WTC11 (cell line): ENCODE results near the gene MLYCD.

Experiments used
- CBFB ChIP-seq: sonication (generic); formaldehyde crosslinking; IDR thresholded peaks from 2 replicates; pipeline ENCODE4 v1.8.1; 2022; ENCODE audit warnings: mild to moderate bottlenecking, low read depth, missing genetic modification reagents
- ESRRA ChIP-seq: sonication (generic); formaldehyde crosslinking; IDR thresholded peaks from 2 replicates; pipeline ENCODE4 v1.8.1; 2022; ENCODE audit warnings: mild to moderate bottlenecking, missing genetic modification reagents, borderline replicate concordance
- MAX ChIP-seq: sonication (generic); formaldehyde crosslinking; IDR thresholded peaks from 2 replicates; pipeline ENCODE4 v1.8.0; 2022; ENCODE audit warnings: mild to moderate bottlenecking, missing genetic modification reagents
- NFE2L1 ChIP-seq: sonication (generic); formaldehyde crosslinking; IDR thresholded peaks from 2 replicates; pipeline ENCODE4 v1.8.1; 2023; ENCODE audit warnings: missing genetic modification reagents
- RELA ChIP-seq: sonication (generic); formaldehyde crosslinking; IDR thresholded peaks from 2 replicates; pipeline ENCODE4 v1.8.1; 2022; ENCODE audit warnings: missing genetic modification reagents, mild to moderate bottlenecking, borderline replicate concordance
- SP1 ChIP-seq: sonication (generic); formaldehyde crosslinking; conservative IDR thresholded peaks from 2 replicates; pipeline ENCODE4 v1.8.1; 2022; ENCODE audit warnings: missing genetic modification reagents
- TP53 ChIP-seq: sonication (generic); formaldehyde crosslinking; IDR thresholded peaks from 2 replicates; pipeline ENCODE4 v1.8.1; 2023; ENCODE audit warnings: mild to moderate bottlenecking, missing genetic modification reagents
- USF2 ChIP-seq: sonication (generic); formaldehyde crosslinking; IDR thresholded peaks from 2 replicates; pipeline ENCODE4 v1.8.1; 2023; ENCODE audit warnings: mild to moderate bottlenecking, missing genetic modification reagents, moderate library complexity
- ZBTB43 ChIP-seq: sonication (generic); formaldehyde crosslinking; IDR thresholded peaks from 2 replicates; pipeline ENCODE4 v1.8.1; 2023; ENCODE audit warnings: mild to moderate bottlenecking, missing genetic modification reagents
- TF ChIP-seq, protein P1 (sequence below): fragments of 200-600 bp; IDR thresholded peaks from 2 replicates; pipeline ENCODE4 v1.8.0; 2022; ENCODE audit warnings: antibody characterized with exemption
- TF ChIP-seq, protein P2 (sequence below): sonication (generic); formaldehyde crosslinking; IDR thresholded peaks from 2 replicates; pipeline ENCODE4 v1.8.1; 2023; ENCODE audit warnings: mild to moderate bottlenecking, missing genetic modification reagents, moderate library complexity

DNA sequence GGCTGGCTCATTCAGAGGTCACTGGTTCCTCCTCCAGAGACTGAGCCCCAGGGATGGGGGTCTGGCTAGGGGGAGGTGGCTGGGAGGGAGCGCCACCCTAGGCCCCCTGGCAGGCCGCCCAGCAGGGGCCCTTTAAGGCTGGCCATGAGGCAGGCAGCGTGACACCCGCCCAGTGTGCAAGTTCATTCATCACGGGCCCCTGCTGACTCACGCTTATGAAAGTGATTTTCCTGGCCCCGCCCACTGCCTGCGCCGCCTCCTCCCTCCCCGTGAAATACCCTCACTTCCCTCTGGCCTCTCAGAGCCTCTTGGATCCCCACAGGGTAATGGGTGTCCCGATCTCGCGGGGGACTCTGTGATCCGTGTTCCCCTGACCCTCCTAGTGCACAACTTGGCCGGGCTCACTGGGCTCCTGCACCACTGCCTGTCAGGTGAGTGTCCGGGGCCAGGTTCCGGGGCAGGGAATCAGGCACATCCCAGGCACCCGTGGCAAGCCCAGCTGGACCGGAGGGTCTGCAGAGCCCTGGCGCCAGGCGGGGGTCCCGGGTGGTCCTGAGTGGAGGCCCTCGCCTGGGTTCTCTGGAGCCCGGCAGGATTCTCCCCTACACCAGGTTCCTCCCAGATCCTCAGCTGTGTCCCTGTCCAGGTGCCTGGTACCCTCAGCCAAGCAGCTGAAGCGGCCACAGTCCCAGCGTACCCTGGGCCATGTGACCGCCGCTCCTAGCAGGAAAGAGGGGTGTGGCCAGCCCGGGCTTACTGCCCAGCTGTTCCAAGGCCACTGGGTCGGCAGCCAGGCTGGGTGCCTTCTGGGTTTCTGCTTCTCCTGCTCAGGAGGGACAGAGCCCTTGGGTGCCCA is 54.3 kb downstream of the MLYCD start, which contains the start of gene OSGIN1:
- TF ChIP-seq ZBTB43 (CRISPR knock-in tag) (no peak), RELA (CRISPR knock-in tag) (no peak), NFE2L1 (CRISPR knock-in tag) (no peak), SP1 (CRISPR knock-in tag) (no peak), ESRRA (CRISPR knock-in tag) (no peak), CBFB (CRISPR knock-in tag) (no peak), TP53 (CRISPR knock-in tag) (no peak), MAX (no peak), USF2 (CRISPR knock-in tag) (no peak)
- TF ChIP-seq, protein P1, sequence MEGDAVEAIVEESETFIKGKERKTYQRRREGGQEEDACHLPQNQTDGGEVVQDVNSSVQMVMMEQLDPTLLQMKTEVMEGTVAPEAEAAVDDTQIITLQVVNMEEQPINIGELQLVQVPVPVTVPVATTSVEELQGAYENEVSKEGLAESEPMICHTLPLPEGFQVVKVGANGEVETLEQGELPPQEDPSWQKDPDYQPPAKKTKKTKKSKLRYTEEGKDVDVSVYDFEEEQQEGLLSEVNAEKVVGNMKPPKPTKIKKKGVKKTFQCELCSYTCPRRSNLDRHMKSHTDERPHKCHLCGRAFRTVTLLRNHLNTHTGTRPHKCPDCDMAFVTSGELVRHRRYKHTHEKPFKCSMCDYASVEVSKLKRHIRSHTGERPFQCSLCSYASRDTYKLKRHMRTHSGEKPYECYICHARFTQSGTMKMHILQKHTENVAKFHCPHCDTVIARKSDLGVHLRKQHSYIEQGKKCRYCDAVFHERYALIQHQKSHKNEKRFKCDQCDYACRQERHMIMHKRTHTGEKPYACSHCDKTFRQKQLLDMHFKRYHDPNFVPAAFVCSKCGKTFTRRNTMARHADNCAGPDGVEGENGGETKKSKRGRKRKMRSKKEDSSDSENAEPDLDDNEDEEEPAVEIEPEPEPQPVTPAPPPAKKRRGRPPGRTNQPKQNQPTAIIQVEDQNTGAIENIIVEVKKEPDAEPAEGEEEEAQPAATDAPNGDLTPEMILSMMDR: no peak
- TF ChIP-seq, protein P2, sequence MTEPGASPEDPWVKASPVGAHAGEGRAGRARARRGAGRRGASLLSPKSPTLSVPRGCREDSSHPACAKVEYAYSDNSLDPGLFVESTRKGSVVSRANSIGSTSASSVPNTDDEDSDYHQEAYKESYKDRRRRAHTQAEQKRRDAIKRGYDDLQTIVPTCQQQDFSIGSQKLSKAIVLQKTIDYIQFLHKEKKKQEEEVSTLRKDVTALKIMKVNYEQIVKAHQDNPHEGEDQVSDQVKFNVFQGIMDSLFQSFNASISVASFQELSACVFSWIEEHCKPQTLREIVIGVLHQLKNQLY (CRISPR knock-in tag): no peak
